GM12891 (cell line): ENCODE data around the gene EXOC4.
A peak's percentile ranks its signal among the peaks of the same experiment; 100 is the strongest.
"Not testable (repeated sequence)": the region's sequence is repeated elsewhere in the genome, so short reads cannot be mapped to it uniquely, and the experiment has no call there.

Experiments used
- DNase-seq: peaks from one replicate; pipeline ENCODE4 v3.0.0; 2011; ENCODE audit warnings: low spot score; ENCODE audit not compliant: insufficient read length
- FAIRE-seq: peaks from 2 replicates; lab custom pipeline; 2011; peaks lifted over from hg19 to GRCh38; lab: Jason Lieb, UNC
- PAX5 ChIP-seq: IDR thresholded peaks from 2 replicates; pipeline ENCODE4 v1.6.1; 2011; ENCODE audit warnings: low read length, moderate library complexity, mild to moderate bottlenecking; ENCODE audit not compliant: insufficient read depth, severe bottlenecking
- POLR2A ChIP-seq: IDR thresholded peaks from 2 replicates; pipeline ENCODE4 v1.6.1; 2011; ENCODE audit warnings: low read depth, low read length, control low read depth
- POLR2AphosphoS5 ChIP-seq: IDR thresholded peaks from 2 replicates; pipeline ENCODE4 v1.6.1; 2011; ENCODE audit warnings: low read depth, low read length, control low read depth
- POU2F2 ChIP-seq: IDR thresholded peaks from 2 replicates; pipeline ENCODE4 v1.6.1; 2011; ENCODE audit warnings: low read depth, mild to moderate bottlenecking, control low read depth, low read length, moderate library complexity
- SPI1 ChIP-seq: IDR thresholded peaks from 2 replicates; pipeline ENCODE4 v1.6.1; 2011; ENCODE audit warnings: low read depth, low read length, control low read depth
- TAF1 ChIP-seq: IDR thresholded peaks from 2 replicates; pipeline ENCODE4 v1.6.1; 2011; ENCODE audit warnings: low read depth, low read length, control low read depth

EXOC4 gene

GRCh38 chr7:133625046-133625445 is 372.2 kb downstream of the EXOC4 start:
- no peak for FAIRE-seq
- TF ChIP-seq POLR2A (no peak), PAX5 (no peak), POLR2AphosphoS5 (no peak), POU2F2 (no peak), TAF1 (no peak), SPI1 (no peak)

GRCh38 chr7:133629701-133630100 is 376.8 kb downstream of the EXOC4 start:
- FAIRE-seq, result no peak
- DNase-seq, result no peak
- no peak for TF ChIP-seq POLR2A
- TF ChIP-seq SPI1, result no peak
- TF ChIP-seq POLR2AphosphoS5, result no peak
- no peak for TF ChIP-seq POU2F2

More at GRCh38 chr7:133625046-133625445, 372.2 kb downstream of the EXOC4 start:
- no peak for DNase-seq

- DNase-seq, result no peak
- no peak for FAIRE-seq
- no peak for TF ChIP-seq PAX5
- TF ChIP-seq POLR2A, result no peak
- no peak for TF ChIP-seq TAF1
- TF ChIP-seq SPI1, result no peak
- no peak for TF ChIP-seq POU2F2
- no peak for TF ChIP-seq POLR2AphosphoS5
Observed at GRCh38 chr7:133633055-133633454, 380.2 kb downstream of the EXOC4 start.

DNA sequence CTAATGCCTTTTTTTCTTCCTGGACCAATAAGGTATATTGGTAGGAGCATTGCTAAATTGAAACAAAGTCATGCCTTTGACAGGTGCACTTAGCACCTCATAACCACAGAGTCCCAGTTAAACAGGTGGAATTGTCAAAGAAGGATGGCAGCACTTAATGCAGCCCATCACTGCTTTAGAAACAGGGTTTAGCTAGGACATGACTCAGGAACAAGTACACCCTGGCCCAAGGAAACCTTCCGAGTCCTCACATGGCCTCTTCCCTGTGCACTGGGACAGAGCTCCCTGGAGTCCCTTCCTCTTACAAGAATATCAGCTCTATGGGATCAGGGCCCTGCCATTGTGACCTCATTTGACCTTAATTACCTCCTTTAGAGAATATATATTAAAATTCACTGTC is 382.7 kb downstream of the EXOC4 start:
- FAIRE-seq (no peak), DNase-seq (no peak)
- TF ChIP-seq POLR2AphosphoS5 (no peak), SPI1 (no peak), POLR2A (no peak), TAF1 (no peak), PAX5 (no peak), POU2F2 (no peak)

- DNase-seq, result no peak
- no peak for FAIRE-seq
- TF ChIP-seq POLR2A, result no peak
- TF ChIP-seq POU2F2, result no peak
- no peak for TF ChIP-seq TAF1
- TF ChIP-seq POLR2AphosphoS5, result no peak
- TF ChIP-seq SPI1, result no peak
- no peak for TF ChIP-seq PAX5
Observed at GRCh38 chr7:133638857-133639256, 386.0 kb downstream of the EXOC4 start.

- TF ChIP-seq POU2F2 (no peak), SPI1 (no peak), POLR2A (no peak), TAF1 (no peak)
- DNase-seq (no peak), FAIRE-seq (no peak)
Observed at GRCh38 chr7:133641436-133641835, 388.6 kb downstream of the EXOC4 start.

DNA sequence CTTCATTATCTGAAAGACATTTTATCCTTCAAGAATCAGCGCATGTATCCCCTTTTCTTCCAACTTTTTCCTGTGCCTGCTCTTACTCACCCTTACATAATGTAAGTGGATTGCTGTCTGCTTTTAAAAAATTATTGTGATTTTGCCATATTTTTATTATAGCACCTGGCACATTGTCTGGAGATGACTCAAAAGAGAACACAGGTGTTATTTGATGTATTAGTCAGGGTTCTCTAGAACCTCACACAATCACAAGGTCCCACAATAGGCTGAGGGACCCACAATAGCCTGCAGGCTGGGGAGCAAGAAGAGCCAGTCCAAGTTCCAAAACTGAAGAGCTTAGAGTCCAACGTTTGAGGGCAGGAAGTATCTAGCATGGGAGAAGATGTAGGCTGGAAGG is 390.0 kb downstream of the EXOC4 start:
- DNase-seq (no peak), FAIRE-seq (no peak)
- TF ChIP-seq TAF1 (no peak), SPI1 (no peak), PAX5 (no peak), POLR2AphosphoS5 (no peak), POLR2A (no peak), POU2F2 (no peak)

DNA sequence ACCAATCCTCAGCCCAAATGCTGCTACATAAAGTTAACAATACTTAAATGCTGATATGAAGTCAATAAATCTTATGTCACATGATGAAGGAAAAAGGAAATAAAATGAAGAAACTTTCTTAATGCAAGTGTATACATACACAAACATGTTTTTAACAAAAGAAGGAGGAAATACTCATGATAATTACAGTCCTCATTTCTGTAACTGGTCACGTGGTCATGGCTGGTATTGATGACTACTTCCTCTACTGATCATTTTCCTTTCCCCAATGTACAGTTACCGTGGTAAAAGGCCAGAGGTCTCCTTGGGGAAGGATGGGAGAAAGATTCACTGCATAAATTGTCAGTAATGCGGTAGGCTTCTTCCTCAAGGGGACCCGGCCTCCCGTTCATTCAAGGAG is 390.8 kb downstream of the EXOC4 start:
- not testable (repeated sequence) for FAIRE-seq, DNase-seq

DNA sequence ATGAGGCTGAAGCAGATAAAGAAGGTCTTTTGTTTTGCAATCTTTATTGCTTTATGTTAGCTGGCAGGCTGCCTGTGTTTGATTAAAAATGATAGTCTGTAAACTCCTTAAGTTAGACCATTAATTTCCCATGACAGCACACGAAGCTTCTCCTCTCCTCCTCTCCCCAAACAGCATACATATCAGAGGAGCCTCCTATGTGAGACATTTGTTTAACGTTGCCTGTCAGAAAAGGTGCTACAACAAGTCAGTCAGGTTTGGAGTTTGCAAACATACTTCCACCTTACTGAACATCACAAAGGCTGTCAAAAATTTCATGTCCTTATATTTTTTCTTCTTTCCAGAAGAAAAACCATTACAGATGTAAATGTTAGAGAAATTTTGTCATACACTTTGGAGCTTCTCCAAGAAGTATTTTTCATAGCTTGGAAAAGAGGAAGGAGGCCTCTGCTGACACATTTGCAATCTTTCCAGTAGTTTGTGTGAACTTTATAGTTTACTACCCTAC is 393.1 kb downstream of the EXOC4 start:
- DNase-seq (no peak), FAIRE-seq (no peak)
- TF ChIP-seq TAF1 (no peak), POLR2AphosphoS5 (no peak)

DNA sequence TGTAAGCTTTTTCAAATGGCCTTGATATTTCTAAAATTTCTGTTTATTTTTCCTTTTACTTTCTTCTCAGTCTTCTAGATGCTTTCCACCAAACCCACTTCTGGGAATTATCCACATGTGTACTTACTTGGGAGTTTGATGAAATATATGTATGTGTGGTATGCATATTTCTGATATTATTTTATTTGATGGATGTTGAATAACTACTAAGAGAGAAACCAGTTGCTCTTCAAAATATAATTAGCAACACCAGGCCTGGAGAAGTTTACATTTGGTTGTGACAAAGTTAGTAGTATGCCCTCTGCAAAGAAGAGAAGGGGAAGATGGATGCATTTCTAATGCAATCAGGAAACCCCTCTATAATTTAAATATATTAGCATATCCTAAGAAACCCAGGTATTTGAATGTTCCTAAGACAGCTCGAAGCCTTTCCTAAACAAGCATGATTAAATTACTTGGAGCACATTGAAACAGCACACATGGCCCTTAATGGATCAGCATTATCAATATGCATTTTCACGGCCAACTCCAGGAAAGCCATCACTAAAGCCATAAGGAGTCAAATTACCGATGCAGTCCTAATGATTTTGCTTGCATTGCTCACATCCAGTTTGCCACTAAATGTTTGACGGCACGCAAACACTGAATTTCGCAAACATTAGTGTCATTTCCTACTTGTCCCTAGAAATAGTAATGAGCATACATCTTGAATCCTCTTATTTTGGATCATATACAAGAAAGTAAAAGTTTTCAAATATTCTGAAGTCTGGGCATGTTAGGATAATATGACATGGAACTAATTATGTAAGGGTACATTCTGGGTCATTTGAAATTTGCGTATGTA is 393.8 kb downstream of the EXOC4 start:
- DNase-seq (no peak), FAIRE-seq (peak; percentile 20)
- TF ChIP-seq SPI1 (no peak), POLR2A (no peak), POLR2AphosphoS5 (no peak), TAF1 (no peak), PAX5 (no peak), POU2F2 (no peak)

GRCh38 chr7:133649593-133649992 is 396.7 kb downstream of the EXOC4 start:
- no peak for FAIRE-seq
- TF ChIP-seq TAF1, result no peak
- DNase-seq, result no peak
